Adrenal gland (tissue), 12 donors: Measurements from ENCODE around the gene NEU4. TPM values are rescaled to one million over a fixed set of nuclear protein-coding genes. Genes with fewer than 3 reads are reported as not detected.
A peak's percentile ranks its signal among the peaks of the same experiment; 100 is the strongest.
"Not testable (repeated sequence)": the region's sequence is repeated elsewhere in the genome, so short reads cannot be mapped to it uniquely, and the experiment has no call there.

Source experiments
- DNase-seq, 7 donors: peaks; one replicate each; pipeline ENCODE4 v3.0.0-alpha.2; 2019 to 2020
- H3K27ac ChIP-seq, 5 donors: fragments of 200-600 bp; sonication (generic) in 4 of 5; 1 replicate in 3 of 5; 2 replicates in 2 of 5; pipeline versions ENCODE4 v1.5.1 to v1.8.0; 2016 to 2020; ENCODE audit warnings: mild to moderate bottlenecking in 1 of 5
- H3K27me3 ChIP-seq: fragments of 200-600 bp; 2 replicates; pipeline ENCODE4 v1.8.0; 2021
- H3K36me3 ChIP-seq, 2 donors: fragments of 200-600 bp; replicated peaks in 1 of 2; 1 replicate in 1 of 2; 2 replicates in 1 of 2; pipeline versions ENCODE4 v1.5.1 to v1.8.0; 2018 to 2022
- H3K4me1 ChIP-seq, 2 donors: fragments of 200-600 bp; replicated peaks in 1 of 2; 1 replicate in 1 of 2; 2 replicates in 1 of 2; pipeline versions ENCODE4 v1.5.1 to v1.8.0; 2018 to 2021
- H3K4me3 ChIP-seq, 4 donors: fragments of 200-600 bp; sonication (generic) in 3 of 4; one replicate each; pipeline ENCODE4 v1.5.1; 2016 to 2018
- H3K9me3 ChIP-seq, 3 donors: fragments of 200-600 bp; sonication (generic) in 1 of 3; replicated peaks in 1 of 3; 1 replicate in 2 of 3; 2 replicates in 1 of 3; pipeline versions ENCODE4 v1.5.1 to v1.8.0; 2016 to 2021
- POLR2A ChIP-seq, 2 donors: fragments of 450-650 bp; IDR thresholded peaks; one replicate each; pipeline ENCODE4 v1.6.1; 2017; ENCODE audit warnings: antibody characterized with exemption in 2 of 2, mild to moderate bottlenecking in 2 of 2, moderate library complexity in 1 of 2
- WGBS, 4 donors: extraction: QIAGEN DNeasy Blood & Tissue Kit in 2 of 4; methylation state at CpG; one replicate each; pipeline versions ENCODE4 v1.1.5 to v1.1.7; 2013 to 2017; 5-methylcytosine and 5-hydroxymethylcytosine counted together
- intact Hi-C, 2 donors: fragments of 100-400 bp; cut with DNase I; formaldehyde crosslinking; loops; one replicate each; pipeline versions ENCODE4 v1.14.1 to v1.15.0; 2022 to 2023
- polyA plus RNA-seq, 3 donors: library from polyadenylated mRNA; stranded (reverse); fragments of 200-250 nt in 2 of 3; fragments of 350-450 nt in 1 of 3; fragmentation: Illumina TruSeq in 1 of 3; extraction: RNeasy Lipid Tissue Mini Kit (QIAGEN cat#74804) in 1 of 3; gene quantifications; one replicate each; pipeline ENCODE4 v1.2.3, GENCODE V29; 2013 to 2014
- total RNA-seq, 9 donors: library from RNA; depleted of rRNA in 4 of 9; stranded (reverse); fragments of >200 nt in 4 of 9; fragments of 120-200 nt in 1 of 9; fragmentation: NEBNext Ultra II Directional in 1 of 9; extraction: Animal tissue kit (Norgen Biotek cat#: 25700) in 1 of 9; gene quantifications; one replicate each; pipeline versions ENCODE4 v1.1.0 to v1.2.4, GENCODE V29; 2013 to 2023
- TF ChIP-seq, protein P1 (sequence below), 6 experiments: fragments of 450-650 bp in 4 of 6; fragments of 200-600 bp in 2 of 6; sonication (generic) in 1 of 6; IDR thresholded peaks; 1 replicate in 5 of 6; 2 replicates in 1 of 6; pipeline versions ENCODE4 v1.5.1 to v1.8.0; 2016 to 2021; ENCODE audit warnings: antibody characterized with exemption in 6 of 6, mild to moderate bottlenecking in 2 of 6, moderate library complexity in 1 of 6
- donor health status: healthy with polysubstance abuse.
- donor health status: Bipolar disorder and iron deficiency.
- donor health status: DM: yes; HTN: yes; CAD: no.
- donor health status: DM: no; HTN: no; CAD: no.
- donor health status: DM: no; HTN: no; CAD: no.
- donor health status: DM: yes; HTN: yes; CAD: no.

Gene NEU4
- total and polyA plus RNA-seq, 12 donors, result 0.17 to 2.3 (median 0.37) TPM; not detected in 3

DNA sequence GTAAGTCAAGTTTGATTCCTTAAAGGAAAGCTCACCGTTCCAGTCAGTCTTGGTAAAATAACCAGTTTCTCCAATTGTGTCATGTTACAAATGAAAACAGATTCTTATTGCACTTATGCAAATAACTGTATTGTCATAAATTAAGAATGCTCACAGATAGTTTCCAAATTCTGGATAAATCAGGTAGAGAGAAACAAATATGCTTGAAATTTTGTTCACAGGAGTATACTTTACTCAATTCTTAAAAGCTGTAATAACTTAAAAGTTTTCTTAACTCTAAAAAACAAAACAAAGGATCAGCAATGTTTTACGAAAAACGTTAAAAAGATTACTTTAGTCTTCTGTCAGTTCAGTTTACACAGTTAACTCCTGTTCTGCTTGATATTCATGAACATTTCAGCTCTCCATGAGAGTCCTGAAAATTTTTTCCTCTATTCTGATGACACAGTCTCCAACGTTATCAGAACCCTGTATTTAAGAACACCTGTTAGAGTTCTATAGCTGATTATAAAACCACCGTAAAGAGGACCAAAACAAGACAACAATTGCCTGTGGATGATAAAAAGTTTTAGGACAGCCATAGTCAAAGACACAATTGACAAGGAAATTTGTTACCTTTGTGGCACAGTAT lies 27.9 kb upstream of the NEU4 start:
- H3K27me3 ChIP-seq, result peaks cover 5% of the 10 kb centered on the region
- H3K27ac ChIP-seq, result no peak overlapping the region
- no peak overlapping the region for H3K4me3 ChIP-seq
- TF ChIP-seq POLR2A (IDR thresholded peaks at IDR 0.05), result no peak
- TF ChIP-seq, protein P1, sequence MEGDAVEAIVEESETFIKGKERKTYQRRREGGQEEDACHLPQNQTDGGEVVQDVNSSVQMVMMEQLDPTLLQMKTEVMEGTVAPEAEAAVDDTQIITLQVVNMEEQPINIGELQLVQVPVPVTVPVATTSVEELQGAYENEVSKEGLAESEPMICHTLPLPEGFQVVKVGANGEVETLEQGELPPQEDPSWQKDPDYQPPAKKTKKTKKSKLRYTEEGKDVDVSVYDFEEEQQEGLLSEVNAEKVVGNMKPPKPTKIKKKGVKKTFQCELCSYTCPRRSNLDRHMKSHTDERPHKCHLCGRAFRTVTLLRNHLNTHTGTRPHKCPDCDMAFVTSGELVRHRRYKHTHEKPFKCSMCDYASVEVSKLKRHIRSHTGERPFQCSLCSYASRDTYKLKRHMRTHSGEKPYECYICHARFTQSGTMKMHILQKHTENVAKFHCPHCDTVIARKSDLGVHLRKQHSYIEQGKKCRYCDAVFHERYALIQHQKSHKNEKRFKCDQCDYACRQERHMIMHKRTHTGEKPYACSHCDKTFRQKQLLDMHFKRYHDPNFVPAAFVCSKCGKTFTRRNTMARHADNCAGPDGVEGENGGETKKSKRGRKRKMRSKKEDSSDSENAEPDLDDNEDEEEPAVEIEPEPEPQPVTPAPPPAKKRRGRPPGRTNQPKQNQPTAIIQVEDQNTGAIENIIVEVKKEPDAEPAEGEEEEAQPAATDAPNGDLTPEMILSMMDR (IDR thresholded peaks at IDR 0.05), result no peak
- intact Hi-C loops, result no loop called here
- WGBS, 4 donors, result 70 to 83% (median 80%) methylated on average over 5 of the region's 5 CpGs
- H3K4me1 ChIP-seq, result no peaks in the 10 kb centered on the region
- no peak for DNase-seq
- no peaks in the 10 kb centered on the region for H3K36me3 ChIP-seq
- H3K9me3 ChIP-seq, result no peaks in the 10 kb centered on the region

DNA sequence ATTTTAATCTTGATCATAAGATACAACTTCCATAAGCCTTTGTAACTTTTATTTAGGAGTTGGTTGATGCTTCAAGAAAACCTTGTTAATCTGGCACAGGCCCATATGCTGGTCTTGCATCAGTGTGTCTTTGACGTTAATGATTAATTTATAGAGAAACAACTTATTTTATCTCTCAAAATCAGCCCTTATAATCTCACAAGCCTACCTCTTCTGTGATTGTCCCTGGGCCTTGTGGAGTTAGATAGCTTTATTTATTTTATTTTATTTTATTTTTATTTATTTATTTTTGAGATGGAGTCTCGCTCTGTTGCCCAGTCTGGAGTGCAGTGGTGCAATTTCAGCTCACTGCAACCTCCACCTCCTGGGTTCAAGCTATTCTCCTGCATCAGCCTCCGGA lies 26.9 kb upstream of the NEU4 start:
- H3K4me3 ChIP-seq, H3K27ac ChIP-seq, H3K9me3 ChIP-seq, H3K4me1 ChIP-seq, intact Hi-C loops, H3K36me3 ChIP-seq, H3K27me3 ChIP-seq, DNase-seq: not testable (repeated sequence)
- 83 to 92% (median 86%) methylated on average over 3 of the region's 3 CpGs for WGBS, 4 donors

DNA sequence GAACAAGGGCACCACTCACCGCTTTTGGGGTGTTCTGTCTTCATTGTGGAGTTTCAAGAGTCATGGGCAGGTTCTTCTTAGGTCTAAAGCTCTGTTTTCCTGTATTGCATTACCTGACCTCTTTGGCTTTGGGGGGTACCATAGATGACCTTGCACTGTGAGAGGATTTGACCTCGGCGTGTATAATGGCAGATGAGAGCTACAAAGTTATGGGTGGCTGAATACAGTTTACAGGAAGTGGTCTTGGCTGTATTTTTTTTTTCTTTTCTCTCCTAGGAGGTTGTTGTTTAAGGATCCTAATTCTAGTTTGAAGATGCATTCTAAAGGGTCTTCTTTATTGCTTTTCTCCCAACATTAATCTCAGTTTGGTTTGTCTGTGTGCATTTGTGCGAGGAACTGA lies 20.9 kb upstream of the NEU4 start:
- intact Hi-C loops, result no loop called here

DNA sequence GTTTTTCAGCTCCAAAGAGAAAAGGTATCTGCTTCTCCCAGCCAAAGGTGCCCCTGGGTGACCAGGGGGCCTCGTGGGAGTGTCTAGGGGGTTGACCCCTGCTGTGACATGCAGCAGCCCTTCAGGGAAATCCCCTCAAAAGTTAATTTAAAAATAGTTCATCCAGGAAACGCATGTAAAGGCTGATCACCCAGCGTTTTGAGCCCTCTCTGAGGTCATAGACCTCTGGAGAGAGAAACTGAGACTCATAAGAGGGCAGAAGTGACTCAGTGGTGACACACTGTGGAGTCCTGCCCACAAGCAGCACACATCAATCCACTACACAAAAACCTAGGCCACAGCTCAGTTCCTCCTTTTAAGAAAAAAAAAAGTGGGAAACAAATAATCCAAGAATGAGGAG lies 20.4 kb upstream of the NEU4 start:
- DNase-seq, result no peak
- Histone ChIP-seq H3K4me1 (no peaks in the 10 kb centered on the region), H3K36me3 (no peaks in the 10 kb centered on the region), H3K27ac (no peak overlapping the region), H3K4me3 (no peak overlapping the region), H3K27me3 (no peaks in the 10 kb centered on the region), H3K9me3 (no peaks in the 10 kb centered on the region)
- 38 to 48% (median 43%) methylated on average over 2 to 3 of the region's 3 CpGs for WGBS, 4 donors
- TF ChIP-seq, protein P1 (IDR thresholded peaks at IDR 0.05), result no peak
- no peak for TF ChIP-seq POLR2A (IDR thresholded peaks at IDR 0.05)
- intact Hi-C loops, result no loop called here

More for the DNA sequence above, 20.9 kb upstream of the NEU4 start:
- DNase-seq, result no peak
- Histone ChIP-seq H3K4me1 (no peaks in the 10 kb centered on the region), H3K27me3 (no peaks in the 10 kb centered on the region), H3K9me3 (no peaks in the 10 kb centered on the region), H3K36me3 (no peaks in the 10 kb centered on the region), H3K4me3 (no peak overlapping the region), H3K27ac (no peak overlapping the region)
- TF ChIP-seq, protein P1 (IDR thresholded peaks at IDR 0.05), result no peak
- TF ChIP-seq POLR2A (IDR thresholded peaks at IDR 0.05), result no peak
- WGBS, 4 donors, result 82 to 90% (median 87%) methylated on average over 4 of the region's 4 CpGs

DNA sequence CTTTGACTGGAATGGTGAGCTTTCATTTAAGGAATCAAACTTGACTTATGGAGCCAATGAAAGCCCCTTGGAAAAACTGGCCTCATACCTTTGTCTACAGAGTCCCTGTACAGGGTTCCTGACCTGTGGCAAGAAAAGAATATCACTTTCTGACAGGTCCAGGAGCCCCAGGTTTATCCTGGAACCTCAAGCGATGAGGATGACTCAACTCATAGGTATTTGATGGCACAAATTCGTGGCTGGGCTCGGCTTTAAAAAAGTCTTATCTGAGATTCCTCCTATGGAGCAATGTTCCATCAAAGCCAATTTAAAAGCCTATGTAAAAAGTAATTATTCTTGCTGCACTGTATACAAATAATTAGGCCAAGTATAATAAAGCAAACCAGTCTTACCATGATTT lies 17.6 kb upstream of the NEU4 start:
- H3K27me3 ChIP-seq, H3K4me3 ChIP-seq, intact Hi-C loops, H3K9me3 ChIP-seq, H3K27ac ChIP-seq, H3K36me3 ChIP-seq, H3K4me1 ChIP-seq: not testable (repeated sequence)
- DNase-seq, result peak in 1 of 7 donors; percentile 1
- 61 to 72% (median 68%) methylated on average over 3 of the region's 3 CpGs for WGBS, 4 donors
